HG02610 (cell line): ENCODE data around the gene CARMIL1.
"Not testable (repeated sequence)": the region's sequence is repeated elsewhere in the genome, so short reads cannot be mapped to it uniquely, and the experiment has no call there.

Experiments used
- ATAC-seq: cut with Tn5 transposase; IDR thresholded peaks from one replicate; pipeline ENCODE4 v1.9.1; 2021; ENCODE audit warnings: mild to moderate bottlenecking, moderate library complexity; ENCODE audit not compliant: unreplicated experiment

Gene CARMIL1

GRCh38 chr6:25548451-25548850 is 269.3 kb downstream of the CARMIL1 start:
- no peak for ATAC-seq

- ATAC-seq = no peak
Observed at GRCh38 chr6:25550631-25551030, 271.5 kb downstream of the CARMIL1 start.

GRCh38 chr6:25553502-25553901 is 274.3 kb downstream of the CARMIL1 start:
- no peak for ATAC-seq

- no peak for ATAC-seq
Observed at GRCh38 chr6:25555188-25555587, 276.0 kb downstream of the CARMIL1 start.

- ATAC-seq = no peak
Observed at GRCh38 chr6:25556516-25556915, 277.3 kb downstream of the CARMIL1 start.

- no peak for ATAC-seq
Observed at GRCh38 chr6:25558155-25558817, 279.1 kb downstream of the CARMIL1 start.

GRCh38 chr6:25560865-25561264 is 281.7 kb downstream of the CARMIL1 start:
- ATAC-seq = no peak

- ATAC-seq = no peak
Observed at GRCh38 chr6:25564943-25565342, 285.8 kb downstream of the CARMIL1 start.

GRCh38 chr6:25570578-25570977 is 291.4 kb downstream of the CARMIL1 start:
- ATAC-seq = no peak

GRCh38 chr6:25576919-25577318 is 297.7 kb downstream of the CARMIL1 start:
- ATAC-seq = no peak

GRCh38 chr6:25578538-25578937 is 299.4 kb downstream of the CARMIL1 start:
- no peak for ATAC-seq

GRCh38 chr6:25579391-25579883 is 300.3 kb downstream of the CARMIL1 start:
- ATAC-seq = no peak

GRCh38 chr6:25579902-25580495 is 300.8 kb downstream of the CARMIL1 start:
- no peak for ATAC-seq

- ATAC-seq = no peak
Observed at GRCh38 chr6:25582101-25582500, 302.9 kb downstream of the CARMIL1 start.

GRCh38 chr6:25583099-25583498 is 303.9 kb downstream of the CARMIL1 start:
- ATAC-seq = no peak

- no peak for ATAC-seq
Observed at GRCh38 chr6:25583906-25584305, 304.7 kb downstream of the CARMIL1 start.

- ATAC-seq = no peak
Observed at GRCh38 chr6:25585225-25585624, 306.1 kb downstream of the CARMIL1 start.

GRCh38 chr6:25586119-25586518 is 306.9 kb downstream of the CARMIL1 start:
- ATAC-seq = not testable (repeated sequence)

- ATAC-seq = no peak
Observed at GRCh38 chr6:25586927-25587326, 307.8 kb downstream of the CARMIL1 start.

GRCh38 chr6:25590986-25591385 is 311.8 kb downstream of the CARMIL1 start:
- ATAC-seq = no peak

- ATAC-seq = no peak
Observed at GRCh38 chr6:25596928-25597818, 318.0 kb downstream of the CARMIL1 start.
